HEK293 (cell line): Measurements from ENCODE around the gene SUOX.

ENCODE experiments used
- CTCF ChIA-PET: fragments of 350-600 bp; formaldehyde crosslinking; extraction: SDS; loops from one replicate; lab custom pipeline; 2021; ENCODE audit warnings: antibody characterized with exemption; lab: Yijun Ruan, JAX
- POLR2A ChIA-PET: fragments of 300-600 bp; formaldehyde crosslinking; extraction: SDS; loops from one replicate; lab custom pipeline; 2020; ENCODE audit warnings: antibody characterized with exemption, inconsistent platforms; lab: Yijun Ruan, JAX
- H3K27ac ChIP-seq: fragments of 200-500 bp; sonication (Bioruptor generic); 2 replicates; pipeline ENCODE4 v1.5.1; 2014; ENCODE audit warnings: low read depth, low read length, control low read depth, inconsistent platforms; ENCODE audit errors: extremely low read depth
- H3K36me3 ChIP-seq, 2 experiments: fragments of 200-500 bp in 1 of 2; sonication (Bioruptor generic) in 1 of 2; 1 replicate in 1 of 2; 2 replicates in 1 of 2; pipeline ENCODE4 v1.5.1; 2014 to 2017; ENCODE audit warnings: inconsistent platforms in 2 of 2, low read length in 2 of 2; ENCODE audit not compliant: control insufficient read depth in 2 of 2, insufficient read depth in 1 of 2
- H3K4me1 ChIP-seq: fragments of 200-500 bp; sonication (Bioruptor generic); 2 replicates; pipeline ENCODE4 v1.5.1; 2014; ENCODE audit warnings: mild to moderate bottlenecking, low read length, inconsistent platforms; ENCODE audit not compliant: control insufficient read depth, insufficient read depth
- H3K4me3 ChIP-seq: 2 replicates; pipeline ENCODE4 v1.5.1; 2011; ENCODE audit warnings: low read depth, mild to moderate bottlenecking, control low read depth, low read length, moderate library complexity
- H3K9me3 ChIP-seq: fragments of 200-500 bp; sonication (Bioruptor generic); 2 replicates; pipeline ENCODE4 v1.5.1; 2014; ENCODE audit warnings: low read depth, low read length, inconsistent platforms; ENCODE audit not compliant: control insufficient read depth, insufficient read depth
- BCL11B ChIP-seq: fragments of 450-650 bp; formaldehyde crosslinking; IDR thresholded peaks from 2 replicates; pipeline ENCODE4 v1.5.1; 2016; ENCODE audit warnings: low read depth, missing biosample characterization, missing genetic modification characterization
- FEZF1 ChIP-seq: fragments of 450-650 bp; formaldehyde crosslinking; IDR thresholded peaks from 2 replicates; pipeline ENCODE4 v1.5.1; 2016; ENCODE audit warnings: missing biosample characterization, missing genetic modification characterization
- GLI2 ChIP-seq: fragments of 450-650 bp; formaldehyde crosslinking; IDR thresholded peaks from 2 replicates; pipeline ENCODE4; 2017; ENCODE audit warnings: missing biosample characterization, missing genetic modification characterization, low read depth, borderline replicate concordance
- GLIS1 ChIP-seq: fragments of 450-650 bp; formaldehyde crosslinking; IDR thresholded peaks from 2 replicates; pipeline ENCODE4 v1.5.1; 2016; ENCODE audit warnings: missing biosample characterization, missing genetic modification characterization
- PRDM1 ChIP-seq: fragments of 450-650 bp; formaldehyde crosslinking; IDR thresholded peaks from 2 replicates; pipeline ENCODE4; 2016; ENCODE audit warnings: missing biosample characterization, missing genetic modification characterization
- PRDM10 ChIP-seq: fragments of 450-650 bp; formaldehyde crosslinking; IDR thresholded peaks from 2 replicates; pipeline ENCODE4 v1.5.1; 2016; ENCODE audit warnings: missing biosample characterization, missing genetic modification characterization
- SCRT1 ChIP-seq: fragments of 450-650 bp; formaldehyde crosslinking; IDR thresholded peaks from 2 replicates; pipeline ENCODE4 v1.5.1; 2016; ENCODE audit warnings: missing biosample characterization, missing genetic modification characterization, borderline replicate concordance
- SCRT2 ChIP-seq: fragments of 450-650 bp; formaldehyde crosslinking; IDR thresholded peaks from 2 replicates; pipeline ENCODE4 v1.5.1; 2016; ENCODE audit warnings: missing biosample characterization, missing genetic modification characterization
- ZBTB49 ChIP-seq: fragments of 450-650 bp; formaldehyde crosslinking; IDR thresholded peaks from 2 replicates; pipeline ENCODE4 v1.5.1; 2016; ENCODE audit warnings: missing biosample characterization, missing genetic modification characterization, low read depth
- ZNF121 ChIP-seq: fragments of 450-650 bp; formaldehyde crosslinking; IDR thresholded peaks from 2 replicates; pipeline ENCODE4 v1.5.1; 2016; ENCODE audit warnings: missing biosample characterization, missing genetic modification characterization
- ZNF132 ChIP-seq: fragments of 450-650 bp; formaldehyde crosslinking; IDR thresholded peaks from 2 replicates; pipeline ENCODE4 v1.5.1; 2017; ENCODE audit warnings: missing biosample characterization, missing genetic modification characterization, borderline replicate concordance
- ZNF169 ChIP-seq: fragments of 450-650 bp; formaldehyde crosslinking; IDR thresholded peaks from 2 replicates; pipeline ENCODE4 v1.5.1; 2016; ENCODE audit warnings: missing biosample characterization, missing genetic modification characterization
- ZNF211 ChIP-seq: fragments of 450-650 bp; formaldehyde crosslinking; IDR thresholded peaks from 2 replicates; pipeline ENCODE4 v1.5.1; 2016; ENCODE audit warnings: low read depth, missing biosample characterization, missing genetic modification characterization
- ZNF302 ChIP-seq: fragments of 450-650 bp; formaldehyde crosslinking; IDR thresholded peaks from 2 replicates; pipeline ENCODE4 v1.5.1; 2016; ENCODE audit warnings: missing biosample characterization, missing genetic modification characterization, low read depth
- ZNF518A ChIP-seq: fragments of 450-650 bp; formaldehyde crosslinking; conservative IDR thresholded peaks from 2 replicates; pipeline ENCODE4 v1.5.1; 2016; ENCODE audit warnings: low read depth, missing biosample characterization, missing genetic modification characterization
- ZNF555 ChIP-seq: fragments of 450-650 bp; formaldehyde crosslinking; conservative IDR thresholded peaks from 2 replicates; pipeline ENCODE4 v1.5.1; 2017; ENCODE audit warnings: missing biosample characterization, mild to moderate bottlenecking, missing genetic modification characterization, inconsistent platforms
- ZNF610 ChIP-seq: fragments of 450-650 bp; formaldehyde crosslinking; IDR thresholded peaks from 2 replicates; pipeline ENCODE4 v1.5.1; 2016; ENCODE audit warnings: missing biosample characterization, missing genetic modification characterization, borderline replicate concordance
- ZNF660 ChIP-seq: fragments of 450-650 bp; IDR thresholded peaks from 2 replicates; pipeline ENCODE4 v1.5.1; 2018; ENCODE audit warnings: missing biosample characterization, mild to moderate bottlenecking, missing genetic modification characterization
- ZNF664 ChIP-seq: fragments of 450-650 bp; formaldehyde crosslinking; IDR thresholded peaks from 2 replicates; pipeline ENCODE4 v1.5.1; 2016; ENCODE audit warnings: missing biosample characterization, missing genetic modification characterization
- ZNF747 ChIP-seq: fragments of 450-650 bp; formaldehyde crosslinking; IDR thresholded peaks from 2 replicates; pipeline ENCODE4 v1.5.1; 2016; ENCODE audit warnings: missing biosample characterization, missing genetic modification characterization
- ZNF776 ChIP-seq: fragments of 450-650 bp; formaldehyde crosslinking; IDR thresholded peaks from 2 replicates; pipeline ENCODE4 v1.5.0; 2017; ENCODE audit warnings: missing biosample characterization, missing genetic modification characterization, borderline replicate concordance
- ZNF830 ChIP-seq: fragments of 450-650 bp; IDR thresholded peaks from 2 replicates; pipeline ENCODE4 v1.5.0; 2018; ENCODE audit warnings: missing biosample characterization, missing genetic modification characterization, low read depth, mild to moderate bottlenecking, moderate library complexity
- ZNF837 ChIP-seq: fragments of 450-650 bp; formaldehyde crosslinking; IDR thresholded peaks from 2 replicates; pipeline ENCODE4 v1.5.1; 2016; ENCODE audit warnings: missing biosample characterization, missing genetic modification characterization

The SUOX gene

GRCh38 chr12:55996715-55997534 lies at the start of gene SUOX:
SUOX (plus strand) TSS chr12:55997276; CDS start chr12:56002222, 4,946 bp downstream.
- H3K4me3 ChIP-seq, result peak within 1 kb of the TSS; percentile 65
- peaks cover 18 to 37% of the 10 kb centered on the region in 2 experiments for H3K36me3 ChIP-seq
- CTCF ChIA-PET, result interaction anchor here (0.6 to 4.8 kb wide), 31 partner anchors 9 to 281 kb away, joined by 3 to 46 read pairs (median 6); partner anchors contain the start of genes BLOC1S1, PA2G4, RAB5B and SMARCC2
- H3K27ac ChIP-seq, result peak within 1 kb of the TSS; percentile 38; the same call in 1 of the 2 replicates
- no peaks in the 10 kb centered on the region for H3K9me3 ChIP-seq
- POLR2A ChIA-PET, result interaction anchor here (0.5 to 3.3 kb wide), 22 partner anchors 10 to 319 kb away, joined by 3 to 48 read pairs (median 4); partner anchors contain the start of genes CNPY2, PA2G4, RAB5B and RNF41
- H3K4me1 ChIP-seq, result no peaks in the 10 kb centered on the region; the same call in 1 of the 2 replicates
- TF ChIP-seq ZNF211 (no peak), ZNF664 (tag by site-specific recombination) (no peak), SCRT2 (tag by site-specific recombination) (no peak), PRDM1 (tag by site-specific recombination) (no peak), FEZF1 (tag by site-specific recombination) (no peak), ZNF830 (no peak), GLIS1 (tag by site-specific recombination) (no peak), ZNF610 (no peak), SCRT1 (tag by site-specific recombination) (no peak), ZNF776 (tag by site-specific recombination) (no peak), PRDM10 (tag by site-specific recombination) (0 out of 2 replicates have a peak, but pooled peaks have one; percentile 9), ZNF121 (no peak), ZNF132 (tag by site-specific recombination) (no peak), ZNF518A (tag by site-specific recombination) (no peak), ZNF302 (tag by site-specific recombination) (no peak), ZNF169 (tag by site-specific recombination) (no peak), BCL11B (tag by site-specific recombination) (no peak), ZNF837 (tag by site-specific recombination) (no peak), ZNF555 (no peak), ZNF660 (tag by site-specific recombination) (peak; percentile 18; the same call in 1 of the 2 replicates), ZBTB49 (tag by site-specific recombination) (no peak), GLI2 (tag by site-specific recombination) (no peak), ZNF747 (tag by site-specific recombination) (no peak)
